Endothelial cell of umbilical vein (primary cell): ENCODE data around the gene ANKRD39. TPM values are rescaled to one million over a fixed set of nuclear protein-coding genes. Genes with fewer than 3 reads are reported as not detected.

ENCODE experiments used
- BruUV-seq: library from RNA; stranded (reverse); fragments of 400-500 nt; replicated peaks from 2 replicates; lab custom pipeline; 2021; lab: Mats Ljungman, UMichigan
- CTCF ChIA-PET: fragments of 300-600, 350-600 bp; sonication (Branson Sonifier 250); formaldehyde crosslinking; loops from one replicate; lab custom pipeline; 2021; ENCODE audit warnings: antibody characterized with exemption, inconsistent platforms; lab: Charles Lee
- POLR2A ChIA-PET: fragments of 300-600, 350-600 bp; sonication (Branson Sonifier 250); formaldehyde crosslinking; loops from one replicate; lab custom pipeline; 2021; ENCODE audit warnings: antibody characterized with exemption, inconsistent platforms; lab: Charles Lee
- DNase-seq: peaks from one replicate; pipeline ENCODE4 v3.0.0-alpha.2; 2011; ENCODE audit warnings: low read depth, low spot score
- FAIRE-seq: peaks from 2 replicates; lab custom pipeline; 2011; peaks lifted over from hg19 to GRCh38; lab: Jason Lieb, UNC
- H2AFZ ChIP-seq: 2 replicates; pipeline ENCODE4 v1.6.0; 2012; ENCODE audit warnings: low read depth, low read length, control low read depth, inconsistent platforms
- H3K27ac ChIP-seq: 2 replicates; pipeline ENCODE4 v1.5.1; 2011; ENCODE audit warnings: low read depth, mild to moderate bottlenecking, control low read depth, low read length, moderate library complexity; ENCODE audit not compliant: insufficient read depth
- H3K27me3 ChIP-seq, 2 experiments: 2 replicates each; pipeline versions ENCODE4 v1.6.0 to v1.6.1; 2011; ENCODE audit warnings: low read length in 2 of 2, mixed read lengths in 1 of 2; ENCODE audit not compliant: control insufficient read depth in 2 of 2, insufficient read depth in 2 of 2
- H3K36me3 ChIP-seq, 2 experiments: 2 replicates in 1 of 2; 3 replicates in 1 of 2; pipeline ENCODE4 v1.5.1; 2011; ENCODE audit warnings: low read length in 2 of 2, mild to moderate bottlenecking in 1 of 2, moderate library complexity in 1 of 2; ENCODE audit not compliant: control insufficient read depth in 2 of 2, insufficient read depth in 2 of 2; ENCODE audit errors: extremely low read depth in 1 of 2
- H3K4me1 ChIP-seq: 3 replicates; pipeline ENCODE4 v1.5.1; 2011; ENCODE audit warnings: mild to moderate bottlenecking, low read length; ENCODE audit not compliant: control insufficient read depth, insufficient read depth; ENCODE audit errors: extremely low read depth
- H3K4me2 ChIP-seq: 2 replicates; pipeline ENCODE4 v1.6.1; 2011; ENCODE audit warnings: low read length, control low read depth, mixed read lengths; ENCODE audit not compliant: insufficient read depth
- H3K4me3 ChIP-seq, 3 experiments: fragments of 200-600 bp in 1 of 3; sonication (generic), shearing (Covaris generic) in 1 of 3; replicated peaks in 1 of 3; 2 replicates each; pipeline ENCODE4 v1.5.1; 2011 to 2016; ENCODE audit warnings: control low read depth in 3 of 3, low read length in 3 of 3, mild to moderate bottlenecking in 2 of 3, inconsistent platforms in 1 of 3, low read depth in 1 of 3, moderate library complexity in 1 of 3; ENCODE audit not compliant: insufficient read depth in 1 of 3
- H3K79me2 ChIP-seq: 2 replicates; pipeline ENCODE4 v1.6.0; 2012; ENCODE audit warnings: low read length, inconsistent platforms; ENCODE audit not compliant: control insufficient read depth, insufficient read depth
- H3K9ac ChIP-seq: replicated peaks from 2 replicates; pipeline ENCODE3; 2011; ENCODE audit warnings: low read length, control low read depth; ENCODE audit not compliant: insufficient read depth; ENCODE audit errors: extremely low read depth
- H3K9me1 ChIP-seq: replicated peaks from 3 replicates; pipeline ENCODE4 v1.6.0; 2011; ENCODE audit warnings: mild to moderate bottlenecking, low read length; ENCODE audit not compliant: control insufficient read depth, insufficient read depth; ENCODE audit errors: extremely low read depth
- H3K9me3 ChIP-seq: replicated peaks from 2 replicates; pipeline ENCODE4 v1.5.1; 2012; ENCODE audit warnings: low read length, inconsistent platforms; ENCODE audit not compliant: control insufficient read depth, insufficient read depth
- H4K20me1 ChIP-seq: replicated peaks from 2 replicates; pipeline ENCODE3; 2011; ENCODE audit warnings: mild to moderate bottlenecking, low read length; ENCODE audit not compliant: control insufficient read depth, insufficient read depth; ENCODE audit errors: extremely low read depth
- FOS ChIP-seq: IDR thresholded peaks from 2 replicates; pipeline ENCODE4 v1.6.1; 2011; ENCODE audit warnings: mild to moderate bottlenecking, low read length, moderate library complexity, borderline replicate concordance; ENCODE audit not compliant: insufficient read depth
- GATA2 ChIP-seq: IDR thresholded peaks from 2 replicates; pipeline ENCODE4 v1.7.0; 2011; ENCODE audit warnings: low read depth, mild to moderate bottlenecking, moderate library complexity, mixed read lengths, low read length; ENCODE audit not compliant: insufficient read length, insufficient read depth
- JUN ChIP-seq: IDR thresholded peaks from 2 replicates; pipeline ENCODE4 v1.6.1; 2011; ENCODE audit warnings: borderline replicate concordance, low read depth; ENCODE audit not compliant: insufficient read length, insufficient read depth
- MYC ChIP-seq: IDR thresholded peaks from one replicate; pipeline ENCODE4 v1.6.1; 2011; ENCODE audit warnings: mild to moderate bottlenecking, low read depth, low read length
- POLR2AphosphoS5 ChIP-seq: IDR thresholded peaks from 2 replicates; pipeline ENCODE4 v1.6.1; 2012; ENCODE audit warnings: low read depth, mild to moderate bottlenecking, control low read depth, low read length, moderate library complexity; ENCODE audit not compliant: insufficient read depth
- dilution Hi-C: fragments of 300-500 bp; cut with MboI; formaldehyde crosslinking; loops from one replicate; pipeline ENCODE4 v1.15.0; 2019; ENCODE audit warnings: low sequenced_read_pairs; ENCODE audit not compliant: extremely low pct_ligation_motif_present
- intact Hi-C: fragments of 100-400 bp; cut with micrococcal nuclease; formaldehyde crosslinking; loops from one replicate; pipeline ENCODE4 v1.10.0; 2022
- polyA plus RNA-seq, 4 experiments: library from polyadenylated mRNA; depleted of rRNA in 3 of 4; stranded (reverse) in 3 of 4; unstranded in 1 of 4; fragments of >200 nt; gene quantifications; 2 replicates each; pipeline versions ENCODE4 v1.2.1 to v1.2.3, GENCODE V29; 2011 to 2012; ENCODE audit warnings: missing spikeins in 1 of 4
- total RNA-seq: library from RNA; stranded (reverse); gene quantifications from 2 replicates; pipeline ENCODE4 v1.2.3, GENCODE V29; 2021
- TF ChIP-seq, protein P1 (sequence below): IDR thresholded peaks from 2 replicates; pipeline ENCODE4 v1.6.1; 2011; ENCODE audit not compliant: insufficient read depth, insufficient read length

The ANKRD39 gene
- total and polyA plus RNA-seq, 2 donors (not counting 3 experiments of a cell fraction or from before 2014, with no cell fraction given), result 14.7 to 17.9 TPM

DNA sequence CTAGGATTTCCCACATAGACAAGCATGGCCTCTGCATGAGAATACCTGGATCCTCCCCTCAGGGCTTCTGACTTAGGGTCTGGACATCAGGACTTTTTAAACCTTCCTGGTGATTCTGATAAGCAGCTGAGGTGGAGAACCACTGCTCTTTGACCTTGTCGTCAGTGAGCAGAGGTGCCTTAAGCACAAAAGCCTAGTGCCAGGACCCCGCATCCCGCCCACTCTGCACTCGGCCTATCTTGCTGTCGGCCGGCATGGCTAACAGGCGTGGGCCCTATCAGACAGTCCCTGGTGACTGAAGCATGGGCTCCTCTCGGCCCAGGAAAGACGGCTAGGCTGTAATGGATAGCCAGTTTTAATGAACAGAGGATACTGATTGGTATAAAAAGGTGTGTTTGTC lies 20.2 kb downstream of the ANKRD39 start:
- FAIRE-seq (no peak), DNase-seq (no peak)
- CTCF ChIA-PET, result no interaction called here
- Histone ChIP-seq H4K20me1 (no peaks in the 10 kb centered on the region), H2AFZ (no peak overlapping the region), H3K79me2 (no peaks in the 10 kb centered on the region), H3K9ac (no peak overlapping the region), H3K4me2 (no peak overlapping the region), H3K4me3 (no peak overlapping the region), H3K36me3 (peaks cover 0 to 8% of the 10 kb centered on the region in 2 experiments), H3K27me3 (no peaks in the 10 kb centered on the region), H3K9me3 (no peaks in the 10 kb centered on the region), H3K9me1 (no peaks in the 10 kb centered on the region), H3K4me1 (no peaks in the 10 kb centered on the region), H3K27ac (no peak overlapping the region)
- TF ChIP-seq MYC (no peak), JUN (no peak), POLR2AphosphoS5 (no peak)
- TF ChIP-seq, protein P1, sequence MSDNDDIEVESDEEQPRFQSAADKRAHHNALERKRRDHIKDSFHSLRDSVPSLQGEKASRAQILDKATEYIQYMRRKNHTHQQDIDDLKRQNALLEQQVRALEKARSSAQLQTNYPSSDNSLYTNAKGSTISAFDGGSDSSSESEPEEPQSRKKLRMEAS, result no peak
- intact Hi-C loops (no loop called here), dilution Hi-C loops (no loop called here)
- no TSS peak for BruUV-seq
- POLR2A ChIA-PET, result no interaction called here

DNA sequence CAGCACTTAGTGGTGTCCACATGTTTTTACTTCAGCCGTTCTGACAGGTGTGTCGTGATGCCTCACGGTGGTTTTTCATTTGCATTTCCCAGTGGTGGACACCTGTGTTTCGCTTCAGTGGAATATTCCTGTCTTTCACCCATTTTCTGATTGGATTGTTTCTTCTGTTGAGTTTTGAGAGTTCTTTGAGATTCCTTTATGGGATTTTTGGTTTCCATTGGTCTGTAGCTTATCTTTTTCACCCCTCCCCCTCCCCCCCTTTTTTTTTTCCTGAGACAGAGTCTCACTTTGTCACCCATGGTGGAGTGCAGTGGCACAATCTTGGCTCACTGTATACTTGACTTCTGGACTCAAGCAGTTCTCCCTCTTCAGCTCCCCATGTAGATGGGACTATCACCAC lies 22.0 kb downstream of the ANKRD39 start:
- DNase-seq, result no peak
- Histone ChIP-seq H3K9me1 (no peaks in the 10 kb centered on the region), H3K9me3 (no peaks in the 10 kb centered on the region), H4K20me1 (no peaks in the 10 kb centered on the region), H3K27me3 (no peaks in the 10 kb centered on the region), H3K79me2 (no peaks in the 10 kb centered on the region), H3K4me1 (no peaks in the 10 kb centered on the region), H3K36me3 (peaks cover 2 to 14% of the 10 kb centered on the region in 2 experiments), H3K4me3 (no peak overlapping the region), H3K9ac (no peak overlapping the region), H3K27ac (no peak overlapping the region), H2AFZ (no peak overlapping the region), H3K4me2 (no peak overlapping the region)
- CTCF ChIA-PET, result interaction anchor here (0.6 kb wide), 1 partner anchor 115 kb away, joined by 3 read pairs; no protein-coding TSS in a partner anchor
- TF ChIP-seq FOS, result no peak
- TF ChIP-seq GATA2, result no peak
- TF ChIP-seq MYC, result no peak
- TF ChIP-seq, protein P1, result no peak
- no peak for FAIRE-seq
- intact Hi-C loops (no loop called here), dilution Hi-C loops (no loop called here)
- BruUV-seq, result no TSS peak
- POLR2A ChIA-PET, result no interaction called here
